GM19193 (cell line): ENCODE measurements around the gene POMC.

Experiments
- POLR2A ChIP-seq: IDR thresholded peaks from 4 replicates; pipeline ENCODE4 v1.6.1; 2011; ENCODE audit not compliant: insufficient read depth, insufficient read length; ENCODE audit errors: extremely low read depth

The POMC gene

GRCh38 chr2:25168256-25169072 lies at the start of gene POMC:
Gene POMC (minus strand): TSS chr2:25168580. CDS start chr2:25164772, 3,808 bp downstream.
- no peak for TF ChIP-seq POLR2A

- TF ChIP-seq POLR2A: no peak
Measured at GRCh38 chr2:25218100-25218499, 49.7 kb upstream of the POMC start.

GRCh38 chr2:25215948-25216679 lies 47.7 kb upstream of the POMC start:
- peak; percentile 80 for TF ChIP-seq POLR2A

GRCh38 chr2:25215232-25215631 lies 46.9 kb upstream of the POMC start:
- TF ChIP-seq POLR2A: no peak

GRCh38 chr2:25213229-25213628 lies 44.8 kb upstream of the POMC start:
- no peak for TF ChIP-seq POLR2A

- no peak for TF ChIP-seq POLR2A
Measured at GRCh38 chr2:25207078-25207545, 38.7 kb upstream of the POMC start.

- TF ChIP-seq POLR2A: peak; percentile 50
Measured at GRCh38 chr2:25204190-25204838, 35.9 kb upstream of the POMC start.

- no peak for TF ChIP-seq POLR2A
Measured at GRCh38 chr2:25202275-25202674, 33.9 kb upstream of the POMC start.

- no peak for TF ChIP-seq POLR2A
Measured at GRCh38 chr2:25201794-25202193, 33.4 kb upstream of the POMC start.

- TF ChIP-seq POLR2A: no peak
Measured at GRCh38 chr2:25201265-25201664, 32.9 kb upstream of the POMC start.

- no peak for TF ChIP-seq POLR2A
Measured at GRCh38 chr2:25198576-25198975, 30.2 kb upstream of the POMC start.

GRCh38 chr2:25198209-25198525 lies 29.8 kb upstream of the POMC start:
- TF ChIP-seq POLR2A: no peak

GRCh38 chr2:25197336-25198208 lies 29.2 kb upstream of the POMC start:
- no peak for TF ChIP-seq POLR2A

GRCh38 chr2:25194576-25195122 lies 26.3 kb upstream of the POMC start:
- no peak for TF ChIP-seq POLR2A
